Choroid plexus epithelial cell (primary cell): ENCODE measurements around the gene ANKRD13D.

Experiments used
- DNase-seq: peaks from one replicate; pipeline ENCODE4 v3.0.0-alpha.2; 2010; ENCODE audit warnings: low read depth
- H3K4me3 ChIP-seq: 2 replicates; pipeline ENCODE4 v1.5.1; 2011; ENCODE audit warnings: low read depth, mild to moderate bottlenecking, control low read depth, low read length, moderate library complexity
- TF ChIP-seq, protein P1 (sequence below): conservative IDR thresholded peaks from 2 replicates; pipeline ENCODE4 v1.5.1; 2011; ENCODE audit warnings: low read depth, mild to moderate bottlenecking, control low read depth, inconsistent platforms, low read length, moderate library complexity

ANKRD13D gene

GRCh38 chr11:67266449-67267187 lies 22.5 kb upstream of the ANKRD13D start, which contains the start of gene GRK2:
GRK2 (plus strand) TSS chr11:67266473; CDS start chr11:67266700, 227 bp downstream.
- TF ChIP-seq, protein P1, sequence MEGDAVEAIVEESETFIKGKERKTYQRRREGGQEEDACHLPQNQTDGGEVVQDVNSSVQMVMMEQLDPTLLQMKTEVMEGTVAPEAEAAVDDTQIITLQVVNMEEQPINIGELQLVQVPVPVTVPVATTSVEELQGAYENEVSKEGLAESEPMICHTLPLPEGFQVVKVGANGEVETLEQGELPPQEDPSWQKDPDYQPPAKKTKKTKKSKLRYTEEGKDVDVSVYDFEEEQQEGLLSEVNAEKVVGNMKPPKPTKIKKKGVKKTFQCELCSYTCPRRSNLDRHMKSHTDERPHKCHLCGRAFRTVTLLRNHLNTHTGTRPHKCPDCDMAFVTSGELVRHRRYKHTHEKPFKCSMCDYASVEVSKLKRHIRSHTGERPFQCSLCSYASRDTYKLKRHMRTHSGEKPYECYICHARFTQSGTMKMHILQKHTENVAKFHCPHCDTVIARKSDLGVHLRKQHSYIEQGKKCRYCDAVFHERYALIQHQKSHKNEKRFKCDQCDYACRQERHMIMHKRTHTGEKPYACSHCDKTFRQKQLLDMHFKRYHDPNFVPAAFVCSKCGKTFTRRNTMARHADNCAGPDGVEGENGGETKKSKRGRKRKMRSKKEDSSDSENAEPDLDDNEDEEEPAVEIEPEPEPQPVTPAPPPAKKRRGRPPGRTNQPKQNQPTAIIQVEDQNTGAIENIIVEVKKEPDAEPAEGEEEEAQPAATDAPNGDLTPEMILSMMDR: no peak
- peak; percentile 49 for DNase-seq

DNA sequence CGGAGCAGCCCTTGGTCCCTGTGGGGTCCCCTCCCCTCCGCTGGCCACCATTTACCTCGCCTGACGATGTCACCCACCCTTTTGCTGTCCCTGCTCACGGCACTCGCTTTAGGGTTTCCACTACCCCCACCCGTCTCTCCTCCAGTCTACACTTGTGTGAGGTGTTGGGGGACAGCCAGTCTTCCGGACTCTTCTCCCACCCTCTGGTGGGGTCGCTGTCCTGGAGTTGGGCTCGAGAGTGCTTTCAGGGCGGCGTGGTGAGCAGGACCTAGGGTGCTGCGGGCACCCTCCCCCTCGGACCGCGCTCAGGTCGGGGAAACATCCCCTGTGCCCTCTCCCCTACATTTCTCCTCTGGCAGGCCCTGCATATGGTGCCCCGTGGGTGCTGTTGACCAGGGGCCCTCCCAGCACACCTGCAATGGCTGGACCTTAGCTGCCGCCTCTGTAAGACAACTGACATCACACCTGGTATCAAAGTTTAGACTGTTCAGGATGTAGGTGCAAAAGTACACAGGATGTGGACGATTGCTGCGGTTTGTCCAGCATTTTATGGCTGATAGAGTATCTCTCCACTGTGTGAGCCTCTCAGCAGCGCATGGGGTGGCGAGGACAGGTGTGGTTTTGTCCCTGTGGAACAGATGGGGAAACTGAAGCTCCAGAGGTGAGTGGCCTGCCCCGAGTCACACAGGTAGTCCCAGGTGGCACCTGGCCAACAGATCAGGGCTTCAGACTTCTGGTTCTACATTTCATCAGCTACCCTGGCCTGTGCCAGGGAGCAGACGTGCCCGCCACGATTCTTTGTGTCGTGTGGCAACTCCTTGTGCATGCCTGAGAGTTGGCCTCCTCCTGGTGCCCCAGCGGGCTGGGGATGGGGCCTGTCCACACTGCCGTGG lies 21.7 kb upstream of the ANKRD13D start:
- DNase-seq: no peak
- H3K4me3 ChIP-seq: peak overlapping the region; percentile 74
- TF ChIP-seq, protein P1: no peak

More at GRCh38 chr11:67266449-67267187, 22.5 kb upstream of the ANKRD13D start, which contains the start of gene GRK2:
- H3K4me3 ChIP-seq: peak within 1 kb of the TSS; percentile 74

DNA sequence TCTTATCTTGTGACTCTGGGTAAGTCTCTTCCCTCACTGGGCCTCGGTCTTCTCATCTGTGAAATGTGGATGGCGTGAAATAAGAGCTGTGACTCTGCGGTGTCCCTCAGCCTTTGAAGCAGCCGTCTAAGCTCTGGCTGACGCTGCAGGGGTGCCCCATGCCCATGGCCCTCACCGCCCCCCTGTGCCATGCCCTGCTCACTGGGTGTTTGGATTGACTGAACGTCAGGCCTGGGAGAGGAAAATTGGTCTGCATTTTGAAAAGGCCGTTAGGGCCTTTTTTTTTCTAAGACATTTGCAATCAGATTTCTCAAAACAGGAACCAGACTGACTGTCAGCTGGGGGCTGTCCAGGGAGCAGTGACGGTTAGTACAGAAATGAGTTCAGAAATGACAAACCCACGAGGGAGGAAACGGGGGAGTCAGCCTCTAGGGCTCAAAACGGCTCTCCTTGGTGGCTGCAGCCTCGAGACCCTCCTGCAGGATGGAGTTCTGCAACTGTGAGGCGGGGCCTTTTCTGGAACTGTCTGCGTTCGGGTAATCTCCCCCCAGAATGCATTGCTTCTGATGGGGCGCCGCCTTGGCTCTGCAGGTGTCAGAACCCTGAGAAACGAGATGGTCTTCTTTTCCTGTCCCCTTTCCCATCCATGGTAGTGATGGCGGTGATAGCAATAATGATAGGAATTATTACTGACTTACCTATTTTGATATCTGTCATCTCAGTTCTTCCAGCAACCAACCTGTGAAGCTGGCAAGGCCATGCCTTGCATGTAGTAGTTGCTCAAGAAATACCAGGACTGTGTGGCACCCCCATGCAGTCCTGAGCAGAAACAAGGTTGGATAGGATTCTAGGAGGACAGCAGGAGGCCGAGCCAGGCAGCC lies 20.8 kb upstream of the ANKRD13D start:
- DNase-seq: no peak
- TF ChIP-seq, protein P1: no peak
- peak overlapping the region; percentile 74 for H3K4me3 ChIP-seq

- no peak for DNase-seq
- TF ChIP-seq, protein P1: no peak
- no peak overlapping the region for H3K4me3 ChIP-seq
Observed at GRCh38 chr11:67268962-67269268, 20.2 kb upstream of the ANKRD13D start.

GRCh38 chr11:67269401-67270255 lies 19.5 kb upstream of the ANKRD13D start:
- DNase-seq: no peak
- H3K4me3 ChIP-seq: peak overlapping the region; percentile 39
- TF ChIP-seq, protein P1: no peak
